KMS-11 (cell line): Measurements from ENCODE around the gene ZNF562.

Source experiments
- H2AFZ ChIP-seq: fragments of 200-600 bp; sonication (generic); 2 replicates; pipeline ENCODE4 v1.6.1; 2016; ENCODE audit warnings: antibody characterized with exemption, mixed run types, low read depth
- H3K27ac ChIP-seq: fragments of 200-600 bp; sonication (generic); 2 replicates; pipeline ENCODE4 v1.6.1; 2016; ENCODE audit warnings: mild to moderate bottlenecking, mixed run types
- H3K27me3 ChIP-seq: fragments of 200-600 bp; sonication (generic); 2 replicates; pipeline ENCODE4 v1.6.1; 2017; ENCODE audit warnings: mild to moderate bottlenecking, low read depth, mixed run types, moderate library complexity; ENCODE audit not compliant: insufficient read depth
- H3K36me3 ChIP-seq: fragments of 200-600 bp; sonication (generic); 2 replicates; pipeline ENCODE4 v1.6.1; 2017; ENCODE audit warnings: mild to moderate bottlenecking, mixed run types; ENCODE audit not compliant: insufficient read depth
- H3K4me1 ChIP-seq: fragments of 200-600 bp; sonication (generic); 2 replicates; pipeline ENCODE4 v1.6.1; 2016; ENCODE audit warnings: mild to moderate bottlenecking, low read depth, mixed run types; ENCODE audit not compliant: poor library complexity, severe bottlenecking
- H3K4me2 ChIP-seq: fragments of 200-600 bp; sonication (generic); 2 replicates; pipeline ENCODE4 v1.7.0; 2016; ENCODE audit warnings: mild to moderate bottlenecking, mixed run types
- H3K4me3 ChIP-seq: fragments of 200-600 bp; sonication (generic); IDR thresholded peaks from 2 replicates; pipeline ENCODE4 v1.6.1; 2017; ENCODE audit warnings: low read depth, low read length, mixed read lengths; ENCODE audit not compliant: insufficient read depth
- H3K79me2 ChIP-seq: fragments of 200-600 bp; sonication (generic); 2 replicates; pipeline ENCODE4 v1.6.1; 2016; ENCODE audit warnings: low read depth, mixed run types; ENCODE audit not compliant: insufficient read depth
- H3K9ac ChIP-seq: fragments of 200-600 bp; sonication (generic); 2 replicates; pipeline ENCODE4 v1.6.1; 2016; ENCODE audit warnings: mild to moderate bottlenecking, mixed run types
- H4K20me1 ChIP-seq: fragments of 200-600 bp; sonication (generic); 2 replicates; pipeline ENCODE4 v1.6.1; 2016; ENCODE audit warnings: mild to moderate bottlenecking, mixed run types; ENCODE audit not compliant: insufficient read depth
- CTCF ChIP-seq: fragments of 200-600 bp; sonication (generic); conservative IDR thresholded peaks from 2 replicates; pipeline ENCODE4 v1.6.1; 2017; ENCODE audit warnings: low read depth, mild to moderate bottlenecking, antibody characterized with exemption, low read length, moderate library complexity, mixed read lengths

ZNF562 gene

GRCh38 chr19:9672893-9673292 lies 2.0 kb downstream of the ZNF562 start:
- Histone ChIP-seq H3K27me3 (no peaks in the 10 kb centered on the region), H3K79me2 (peaks cover 38% of the 10 kb centered on the region), H3K4me3 (no peak overlapping the region), H2AFZ (no peak overlapping the region), H3K4me2 (no peak overlapping the region), H3K36me3 (no peaks in the 10 kb centered on the region), H4K20me1 (no peaks in the 10 kb centered on the region), H3K9ac (no peak overlapping the region), H3K27ac (no peak overlapping the region), H3K4me1 (no peaks in the 10 kb centered on the region)
- no peak for TF ChIP-seq CTCF

GRCh38 chr19:9671655-9672054 lies 3.2 kb downstream of the ZNF562 start:
- H3K27me3 ChIP-seq = no peaks in the 10 kb centered on the region
- H3K4me2 ChIP-seq = no peak overlapping the region
- peaks cover 50% of the 10 kb centered on the region for H3K79me2 ChIP-seq
- no peak overlapping the region for H2AFZ ChIP-seq
- H3K4me1 ChIP-seq = no peaks in the 10 kb centered on the region
- H3K9ac ChIP-seq = no peak overlapping the region
- no peak for TF ChIP-seq CTCF
- H3K4me3 ChIP-seq = no peak overlapping the region
- 0 out of 2 replicates have a peak, but pooled peaks cover 4% of the 10 kb centered on the region for H3K36me3 ChIP-seq
- no peaks in the 10 kb centered on the region for H4K20me1 ChIP-seq
- H3K27ac ChIP-seq = no peak overlapping the region

- H3K36me3 ChIP-seq = 0 out of 2 replicates have a peak, but pooled peaks cover 4% of the 10 kb centered on the region
- no peak overlapping the region for H3K4me3 ChIP-seq
These were observed 6.4 kb downstream of the ZNF562 start for GRCh38 chr19:9668544-9668943.

GRCh38 chr19:9667898-9668297 lies 7.0 kb downstream of the ZNF562 start:
- no peak for TF ChIP-seq CTCF
- Histone ChIP-seq H3K4me3 (no peak overlapping the region), H3K9ac (no peak overlapping the region), H3K27me3 (no peaks in the 10 kb centered on the region), H3K79me2 (peaks cover 68% of the 10 kb centered on the region; the same call in 1 of the 2 replicates), H3K27ac (no peak overlapping the region), H4K20me1 (no peaks in the 10 kb centered on the region), H3K4me2 (no peak overlapping the region), H3K36me3 (0 out of 2 replicates have a peak, but pooled peaks cover 4% of the 10 kb centered on the region), H3K4me1 (no peaks in the 10 kb centered on the region), H2AFZ (no peak overlapping the region)

More at GRCh38 chr19:9668544-9668943, 6.4 kb downstream of the ZNF562 start:
- no peaks in the 10 kb centered on the region for H3K27me3 ChIP-seq
- no peak overlapping the region for H3K27ac ChIP-seq
- H3K4me2 ChIP-seq = no peak overlapping the region
- TF ChIP-seq CTCF = no peak
- H3K4me1 ChIP-seq = no peaks in the 10 kb centered on the region
- H3K79me2 ChIP-seq = peaks cover 67% of the 10 kb centered on the region
- H3K9ac ChIP-seq = no peak overlapping the region
- no peak overlapping the region for H2AFZ ChIP-seq
- H4K20me1 ChIP-seq = no peaks in the 10 kb centered on the region
